GM12865 (cell line): ENCODE data around the gene ERG.

Experiments
- DNase-seq: peaks from one replicate; pipeline ENCODE4 v3.0.0; 2010; ENCODE audit warnings: low read depth
- H3K4me3 ChIP-seq: 2 replicates; pipeline ENCODE4 v1.5.1; 2011; ENCODE audit warnings: mild to moderate bottlenecking, low read depth, low read length, control low read depth
- CTCF ChIP-seq: IDR thresholded peaks from 2 replicates; pipeline ENCODE4 v1.5.1; 2011; ENCODE audit warnings: low read length, control low read depth, low read depth, inconsistent platforms; ENCODE audit not compliant: insufficient read depth; ENCODE audit errors: missing control alignments

The ERG gene

GRCh38 chr21:38454702-38455101 lies 43.6 kb downstream of the ERG start:
- no peak for DNase-seq
- TF ChIP-seq CTCF: no peak
- no peak overlapping the region for H3K4me3 ChIP-seq

- TF ChIP-seq CTCF: no peak
- DNase-seq: no peak
- no peak overlapping the region for H3K4me3 ChIP-seq
Observed at GRCh38 chr21:38454161-38454560, 44.1 kb downstream of the ERG start.

- DNase-seq: no peak
- no peak for TF ChIP-seq CTCF
- no peak overlapping the region for H3K4me3 ChIP-seq
Observed at GRCh38 chr21:38448671-38449385, 49.4 kb downstream of the ERG start.

- no peak overlapping the region for H3K4me3 ChIP-seq
- no peak for TF ChIP-seq CTCF
- DNase-seq: no peak
Observed at GRCh38 chr21:38447611-38448010, 50.7 kb downstream of the ERG start.

- TF ChIP-seq CTCF: no peak
- H3K4me3 ChIP-seq: no peak overlapping the region
- no peak for DNase-seq
Observed at GRCh38 chr21:38444691-38445090, 53.6 kb downstream of the ERG start.

- DNase-seq: no peak
- TF ChIP-seq CTCF: no peak
- no peak overlapping the region for H3K4me3 ChIP-seq
Observed at GRCh38 chr21:38443110-38443509, 55.2 kb downstream of the ERG start.

- H3K4me3 ChIP-seq: no peak overlapping the region
- no peak for DNase-seq
- no peak for TF ChIP-seq CTCF
Observed at GRCh38 chr21:38441153-38441552, 57.1 kb downstream of the ERG start.
